Thyroid gland (tissue), 4 donors: ENCODE measurements around the gene UNC45B.

ENCODE experiments used
- POLR2A ChIP-seq, 2 donors: fragments of 450-650 bp; IDR thresholded peaks; one replicate each; pipeline ENCODE4 v1.6.1; 2017; ENCODE audit warnings: antibody characterized with exemption in 2 of 2, mild to moderate bottlenecking in 2 of 2, moderate library complexity in 1 of 2
- TF ChIP-seq, protein P1 (sequence below), 6 experiments: fragments of 200-600 bp in 3 of 6; fragments of 450-650 bp in 3 of 6; sonication (generic) in 3 of 6; IDR thresholded peaks; one replicate each; pipeline ENCODE4 v1.5.1; 2016 to 2019; ENCODE audit warnings: antibody characterized with exemption in 6 of 6, mild to moderate bottlenecking in 2 of 6, inconsistent platforms in 1 of 6, moderate library complexity in 1 of 6

DNA sequence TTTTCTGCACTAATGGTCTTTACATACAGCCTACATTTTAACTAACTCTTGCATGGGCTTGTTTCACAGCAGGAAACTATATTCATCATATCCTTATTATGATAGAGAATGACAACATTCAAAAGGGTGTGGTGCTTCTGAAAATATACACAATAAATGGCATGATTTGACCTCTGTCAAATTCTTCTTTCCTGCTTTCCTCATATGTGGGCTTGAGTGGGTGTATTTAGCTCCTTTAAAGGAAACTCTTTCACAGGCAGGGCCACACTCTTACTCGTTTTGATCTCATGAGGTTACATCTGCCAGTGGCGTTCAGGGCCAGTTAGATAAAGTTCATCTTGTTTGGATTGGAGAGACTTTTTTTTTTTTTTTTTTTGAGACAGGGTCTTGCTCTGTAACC is 40.5 kb downstream of the UNC45B start:
- TF ChIP-seq, protein P1, sequence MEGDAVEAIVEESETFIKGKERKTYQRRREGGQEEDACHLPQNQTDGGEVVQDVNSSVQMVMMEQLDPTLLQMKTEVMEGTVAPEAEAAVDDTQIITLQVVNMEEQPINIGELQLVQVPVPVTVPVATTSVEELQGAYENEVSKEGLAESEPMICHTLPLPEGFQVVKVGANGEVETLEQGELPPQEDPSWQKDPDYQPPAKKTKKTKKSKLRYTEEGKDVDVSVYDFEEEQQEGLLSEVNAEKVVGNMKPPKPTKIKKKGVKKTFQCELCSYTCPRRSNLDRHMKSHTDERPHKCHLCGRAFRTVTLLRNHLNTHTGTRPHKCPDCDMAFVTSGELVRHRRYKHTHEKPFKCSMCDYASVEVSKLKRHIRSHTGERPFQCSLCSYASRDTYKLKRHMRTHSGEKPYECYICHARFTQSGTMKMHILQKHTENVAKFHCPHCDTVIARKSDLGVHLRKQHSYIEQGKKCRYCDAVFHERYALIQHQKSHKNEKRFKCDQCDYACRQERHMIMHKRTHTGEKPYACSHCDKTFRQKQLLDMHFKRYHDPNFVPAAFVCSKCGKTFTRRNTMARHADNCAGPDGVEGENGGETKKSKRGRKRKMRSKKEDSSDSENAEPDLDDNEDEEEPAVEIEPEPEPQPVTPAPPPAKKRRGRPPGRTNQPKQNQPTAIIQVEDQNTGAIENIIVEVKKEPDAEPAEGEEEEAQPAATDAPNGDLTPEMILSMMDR (IDR thresholded peaks at IDR 0.05): no peak
- no peak for TF ChIP-seq POLR2A (IDR thresholded peaks at IDR 0.05)
